ENCODE measurements around the gene IMPG2.

Gene IMPG2

DNA sequence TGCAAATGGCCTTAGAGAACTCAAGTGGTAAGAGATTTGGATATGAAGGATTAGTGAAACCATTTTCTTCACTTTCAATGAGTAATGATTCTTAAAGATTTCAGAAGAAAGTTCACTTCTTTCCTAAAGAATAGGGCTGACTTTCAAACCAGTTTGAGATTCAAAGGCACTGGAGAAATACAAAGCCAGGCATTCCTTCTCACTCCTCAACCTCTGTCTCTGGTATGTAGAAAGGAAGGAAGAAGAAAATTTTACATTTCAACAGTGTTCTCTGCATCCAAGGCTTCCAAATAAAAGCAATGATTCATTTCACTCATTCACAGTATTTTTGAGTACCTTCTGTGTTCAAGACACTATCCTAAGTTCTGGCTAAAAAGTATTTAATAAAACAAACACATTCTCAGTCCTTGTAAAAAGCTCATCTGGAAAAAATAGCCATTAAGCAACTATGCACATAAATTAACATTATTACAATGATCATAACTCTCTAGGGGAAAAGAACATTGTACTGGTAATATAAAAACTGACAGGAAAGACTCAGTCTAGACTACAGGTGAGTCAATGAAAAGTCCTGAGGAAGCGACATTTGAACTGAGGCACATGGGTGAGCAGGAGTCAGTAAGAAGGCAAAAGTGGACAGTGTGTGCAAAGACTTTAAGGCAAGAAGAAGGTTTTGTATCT, 79.5 kb downstream of the IMPG2 start:
- DNase-seq (ENCODE audit: low read depth): no peak

- no peak for DNase-seq (ENCODE audit: low read depth)
These were observed 85.3 kb downstream of the IMPG2 start for GRCh38 chr3:101235048-101235447.

GRCh38 chr3:101230618-101231017, 89.8 kb downstream of the IMPG2 start:
- DNase-seq (ENCODE audit: low read depth): no peak

DNA sequence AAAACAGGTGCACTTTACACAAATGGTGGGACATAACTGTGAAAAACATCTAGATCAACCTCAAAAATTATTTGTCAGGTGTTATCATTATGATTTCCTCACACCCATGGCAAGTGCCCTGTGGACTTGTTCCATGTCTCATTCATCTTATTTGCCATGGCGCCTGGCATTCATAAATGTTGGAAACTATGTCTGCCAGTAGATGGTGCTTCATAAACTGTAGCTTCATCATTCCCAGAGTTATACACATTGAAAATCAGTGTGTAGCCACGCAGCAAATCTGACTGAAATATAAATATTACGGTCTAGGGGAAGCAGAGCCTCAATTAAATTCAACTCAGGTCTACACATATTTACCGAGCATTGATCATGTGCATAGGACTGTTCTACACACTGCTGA, 90.7 kb downstream of the IMPG2 start:
- no peak for DNase-seq (ENCODE audit: low read depth)

DNA sequence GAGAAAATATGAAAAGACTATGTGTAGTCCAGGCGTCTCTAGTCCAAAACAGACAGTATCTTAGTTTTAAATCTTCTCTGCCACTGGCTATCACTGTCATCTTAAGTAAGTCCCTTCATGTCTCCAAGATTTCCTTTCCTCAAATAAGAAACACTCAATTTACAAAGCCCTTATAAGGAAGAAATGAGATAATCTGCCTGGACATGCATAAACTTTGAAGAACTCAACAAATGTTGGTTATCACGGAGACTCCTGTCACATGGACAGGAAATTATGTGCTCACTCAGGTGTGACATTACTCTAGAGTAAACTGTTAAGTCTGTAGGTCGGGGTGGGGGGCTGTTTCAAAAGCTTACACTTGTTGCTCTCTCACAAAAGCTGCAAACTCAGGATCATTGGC, 91.9 kb downstream of the IMPG2 start:
- no peak for DNase-seq (ENCODE audit: low read depth)

DNA sequence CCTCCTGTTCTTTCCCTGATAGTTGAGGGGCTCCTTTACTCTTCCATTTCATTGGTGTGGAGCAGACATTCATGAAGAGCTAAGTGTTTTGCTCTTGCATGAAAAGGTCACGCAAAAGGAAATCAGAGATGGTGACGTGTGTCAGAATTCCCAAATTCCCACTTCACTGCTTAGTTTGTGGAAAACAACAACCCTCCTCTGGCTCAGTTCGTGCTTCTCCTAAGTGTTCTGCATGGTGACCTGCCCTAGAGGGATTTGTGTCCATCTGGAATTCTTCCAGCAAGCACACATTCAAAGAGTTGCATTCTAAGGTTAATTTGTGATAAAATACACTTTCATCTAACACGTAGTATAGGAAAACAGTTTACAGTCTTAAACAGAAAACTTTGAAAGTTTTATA, 95.6 kb downstream of the IMPG2 start:
- no peak for DNase-seq (ENCODE audit: low read depth)

DNA sequence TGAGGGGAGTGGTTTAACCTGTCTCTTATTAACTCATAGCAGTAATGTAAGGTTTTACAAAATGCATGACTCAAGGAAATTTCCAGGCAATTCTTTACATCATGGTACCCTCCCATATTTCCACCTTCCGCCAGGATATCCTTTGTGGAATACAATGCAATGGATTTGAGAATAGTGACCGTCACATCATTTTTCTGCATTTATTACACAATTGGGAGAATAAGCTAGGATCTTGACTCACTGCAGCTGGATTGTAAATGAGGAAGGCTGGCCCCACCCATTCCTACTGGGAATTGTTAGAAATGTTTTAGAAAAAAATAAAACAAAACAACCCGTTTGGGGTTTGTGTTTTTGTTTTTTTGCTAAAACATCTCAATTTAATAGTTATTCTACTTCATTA, 97.4 kb downstream of the IMPG2 start:
- DNase-seq (ENCODE audit: low read depth): no peak

DNA sequence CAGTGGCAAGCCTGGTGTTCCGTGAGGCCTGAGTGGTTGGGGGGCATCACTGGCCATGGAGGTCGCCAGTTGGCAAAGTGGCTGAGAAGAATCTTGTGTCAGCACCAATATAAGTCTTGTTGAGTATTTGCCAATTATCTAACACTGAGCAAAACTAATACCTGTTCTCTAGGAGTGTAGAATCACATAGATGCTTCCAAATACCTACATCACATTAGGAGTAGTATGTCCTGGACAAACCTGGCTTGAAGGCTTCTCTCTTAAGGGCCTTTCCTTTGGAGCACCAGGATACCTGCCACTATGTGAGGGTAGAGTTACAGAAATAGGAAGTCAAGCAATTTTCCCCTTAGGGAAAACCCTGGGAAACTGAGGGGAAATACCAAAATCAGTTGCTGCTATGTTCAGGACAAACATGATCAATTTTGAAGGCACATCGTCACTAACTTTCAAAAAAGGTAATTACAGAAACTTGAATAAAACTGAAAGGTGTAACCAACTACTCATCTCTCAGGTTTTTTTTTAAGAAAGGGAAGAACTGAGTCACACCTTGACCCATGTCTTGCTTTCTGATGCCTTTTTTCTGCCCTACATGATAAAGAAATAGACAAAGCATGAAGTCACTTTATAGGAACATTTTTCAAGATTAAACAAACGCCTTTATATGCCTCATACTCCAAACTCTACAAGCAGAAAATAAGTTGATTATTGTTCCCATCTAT, 100.4 kb downstream of the IMPG2 start:
- no peak for DNase-seq (ENCODE audit: low read depth)

DNA sequence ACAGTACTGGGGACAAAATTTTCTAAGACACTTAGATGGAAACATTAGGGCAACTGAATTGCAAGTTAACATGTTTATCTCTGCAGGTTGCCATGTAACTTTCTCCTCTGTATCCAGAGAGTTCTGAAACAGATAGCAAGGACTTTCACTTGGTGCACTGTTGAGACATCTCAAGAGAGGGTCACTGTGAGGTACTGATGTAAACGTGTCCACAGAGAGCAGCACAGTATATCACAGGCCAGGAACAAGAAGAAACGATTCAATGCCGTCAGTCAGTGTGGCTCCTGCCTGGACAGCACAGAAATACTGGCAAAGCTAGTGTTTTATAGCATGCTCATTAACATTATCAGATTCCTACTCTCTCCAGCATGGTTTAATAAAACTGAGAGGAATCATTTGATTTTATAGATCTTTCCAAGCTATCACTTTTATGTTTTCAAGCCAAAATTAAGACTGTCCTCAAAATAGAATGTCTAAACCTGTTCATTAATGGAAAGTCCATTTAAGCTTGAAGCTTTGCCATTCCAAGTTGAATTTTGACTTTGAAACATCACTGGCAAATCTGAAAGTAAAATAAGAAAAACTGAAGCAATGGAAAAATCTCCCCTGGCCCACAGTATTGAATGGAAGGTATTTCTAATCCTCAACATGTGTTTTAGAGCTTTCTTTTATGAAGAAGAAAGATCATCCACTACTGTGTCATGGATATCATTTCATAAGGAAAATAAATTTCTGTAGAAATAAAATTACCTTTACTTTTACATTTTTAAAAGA, 102.7 kb downstream of the IMPG2 start:
- no peak for DNase-seq (ENCODE audit: low read depth)

DNA sequence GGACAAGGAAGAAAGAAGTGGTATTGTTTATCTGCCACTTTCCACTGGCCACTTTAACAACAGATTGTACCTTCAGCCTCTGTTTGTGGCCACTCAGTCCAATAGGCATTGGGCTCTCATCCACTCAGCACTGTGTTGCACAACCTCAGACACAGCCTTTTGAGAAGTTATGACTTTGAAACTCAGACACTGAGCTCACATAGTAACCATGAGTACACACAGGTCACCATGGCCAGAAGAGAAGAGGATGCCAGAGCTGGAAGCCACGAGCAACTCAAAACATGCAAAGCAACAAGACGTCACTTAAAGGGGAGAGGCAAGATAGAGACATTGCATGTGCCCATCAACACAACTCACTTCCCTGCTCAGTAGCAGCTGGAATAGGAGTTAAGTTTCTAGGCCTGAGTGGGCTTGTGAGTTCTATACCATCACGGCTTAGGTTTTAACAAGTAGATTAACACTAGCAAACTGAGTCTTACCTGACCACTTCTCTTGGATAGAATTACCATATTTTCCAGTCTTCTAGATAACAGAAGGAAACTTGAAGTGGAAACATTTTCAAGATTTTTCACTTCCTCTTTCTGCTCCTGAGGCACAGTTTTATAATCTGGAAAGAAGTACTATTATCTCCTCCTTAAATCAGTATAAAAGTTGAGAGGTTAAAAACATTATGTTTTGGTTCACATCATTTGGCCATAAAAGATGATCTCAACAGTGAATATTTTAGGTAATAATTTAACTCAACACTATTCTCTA, 103.5 kb downstream of the IMPG2 start:
- DNase-seq (ENCODE audit: low read depth): no peak

DNA sequence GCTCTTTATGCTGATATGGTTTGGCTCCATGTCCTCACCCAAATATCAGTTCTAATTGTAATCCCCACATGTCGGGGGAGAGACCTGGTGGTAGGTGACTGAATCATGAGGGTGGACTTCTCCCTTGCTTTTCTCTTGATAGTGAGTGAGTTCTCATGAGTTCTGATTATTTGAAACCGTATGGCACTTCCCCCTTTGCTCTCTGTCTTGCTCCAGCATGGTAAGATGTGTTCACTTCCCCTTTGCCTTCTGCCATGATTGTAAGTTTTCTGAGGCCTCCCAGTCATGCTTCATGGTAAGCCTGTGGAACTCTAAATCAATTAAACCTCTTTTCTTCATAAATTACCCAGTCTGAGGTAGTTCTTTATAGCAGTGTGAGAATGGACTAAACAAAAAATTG, 107.6 kb downstream of the IMPG2 start:
- no peak for DNase-seq (ENCODE audit: low read depth)

GRCh38 chr3:101204246-101204645, 116.1 kb downstream of the IMPG2 start:
- DNase-seq (ENCODE audit: low read depth): no peak

DNA sequence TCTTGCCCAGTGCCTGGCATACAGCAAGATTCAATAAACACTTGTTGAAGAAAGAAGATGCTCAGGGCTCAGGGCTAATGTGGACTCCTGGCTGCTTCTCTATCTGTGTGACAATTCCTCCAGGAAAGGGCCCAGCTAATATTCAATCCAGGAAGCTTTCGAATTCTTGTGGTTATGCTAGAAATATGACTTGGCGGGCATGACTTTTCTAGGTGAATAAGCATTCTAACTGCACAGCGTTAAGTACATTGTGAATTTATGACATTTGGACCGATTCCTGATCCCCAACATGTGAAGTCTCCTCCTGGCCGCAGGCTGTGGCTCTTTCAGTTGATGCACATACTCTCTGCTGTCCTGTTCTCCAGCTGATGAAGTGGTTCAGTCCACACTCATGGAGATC, 117.0 kb downstream of the IMPG2 start:
- DNase-seq (ENCODE audit: low read depth): no peak

- DNase-seq (ENCODE audit: low read depth): no peak
These were observed 117.7 kb downstream of the IMPG2 start for GRCh38 chr3:101202640-101203039.

DNA sequence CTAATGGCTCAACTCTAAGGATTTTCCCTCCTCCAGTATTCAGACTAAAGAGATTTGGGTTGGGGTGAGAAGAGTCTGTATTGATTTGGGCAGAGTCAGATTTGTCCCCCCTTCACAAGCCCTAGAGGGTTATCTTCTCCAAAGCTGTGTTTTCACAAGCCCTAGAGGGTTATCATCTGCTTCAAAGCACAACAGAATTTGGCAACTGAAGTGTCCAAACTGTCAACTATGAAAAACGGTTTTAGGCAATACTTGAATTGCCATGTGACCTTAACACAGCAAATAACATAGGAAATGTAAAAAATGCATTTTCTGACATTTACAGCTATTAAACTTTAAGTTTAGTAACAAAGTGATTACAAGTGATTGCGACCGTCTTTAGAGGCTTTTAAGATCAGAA, 119.9 kb downstream of the IMPG2 start:
- DNase-seq (ENCODE audit: low read depth): no peak

- DNase-seq (ENCODE audit: low read depth): no peak
These were observed 124.2 kb downstream of the IMPG2 start for GRCh38 chr3:101195951-101196713.

GRCh38 chr3:101194392-101194791, 126.0 kb downstream of the IMPG2 start:
- no peak for DNase-seq (ENCODE audit: low read depth)

GRCh38 chr3:101193957-101194356, 126.4 kb downstream of the IMPG2 start:
- DNase-seq (ENCODE audit: low read depth): no peak

GRCh38 chr3:101189796-101190195, 130.6 kb downstream of the IMPG2 start:
- no peak for DNase-seq (ENCODE audit: low read depth)

DNA sequence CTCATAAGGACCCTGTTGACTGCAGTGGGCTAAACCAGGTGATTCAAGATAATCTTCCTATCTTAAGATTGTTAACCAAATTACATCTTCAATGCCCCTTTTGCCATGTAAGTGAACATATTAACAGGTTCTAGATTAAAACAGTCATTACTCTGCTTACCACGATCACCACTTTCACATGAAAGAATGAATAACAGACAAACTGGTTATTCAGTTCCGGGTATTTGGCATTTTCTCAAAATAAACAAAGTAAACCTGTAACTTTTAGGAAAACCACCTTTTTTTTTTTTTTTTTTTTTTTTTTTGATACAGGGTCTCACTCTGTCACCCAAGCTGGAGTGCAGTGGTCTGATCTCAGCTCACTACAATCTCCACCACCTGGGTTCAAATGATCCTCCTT, 131.2 kb downstream of the IMPG2 start:
- DNase-seq (ENCODE audit: low read depth): no peak

- DNase-seq (ENCODE audit: low read depth): no peak
These were observed 135.0 kb downstream of the IMPG2 start for GRCh38 chr3:101185341-101185740.

GRCh38 chr3:101184111-101184510, 136.3 kb downstream of the IMPG2 start:
- no peak for DNase-seq (ENCODE audit: low read depth)

Data from activated T-cell treated with anti-CD3 and anti-CD28 coated beads for 48 hours (primary cell).